HG02798 (cell line): ENCODE results near the gene SORL1-AS1.

Experiments used
- ATAC-seq: cut with Tn5 transposase; IDR thresholded peaks from one replicate; pipeline ENCODE4 v1.9.1; 2021; ENCODE audit warnings: mild to moderate bottlenecking; ENCODE audit not compliant: unreplicated experiment, poor library complexity

Gene SORL1-AS1

DNA sequence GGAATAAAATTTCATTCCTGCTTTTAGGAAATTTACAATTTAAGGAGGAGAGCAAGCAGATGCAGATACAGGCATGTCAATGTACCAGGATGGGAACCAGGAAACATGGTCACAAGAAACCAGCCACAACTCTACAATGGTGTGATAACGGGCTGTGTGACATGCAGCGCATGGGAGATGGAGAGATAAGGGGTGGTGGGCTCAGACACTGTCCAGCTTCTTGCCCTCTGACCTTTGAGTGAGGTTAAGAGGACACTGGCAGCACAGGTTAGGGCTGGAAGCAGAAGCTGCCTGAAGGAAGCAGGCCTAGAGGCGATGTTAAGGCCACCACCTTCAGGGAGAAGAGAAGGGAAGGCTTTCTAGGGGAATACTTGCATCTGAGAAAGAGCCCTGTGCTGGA, 2.3 kb upstream of the SORL1-AS1 start:
- no peak for ATAC-seq

DNA sequence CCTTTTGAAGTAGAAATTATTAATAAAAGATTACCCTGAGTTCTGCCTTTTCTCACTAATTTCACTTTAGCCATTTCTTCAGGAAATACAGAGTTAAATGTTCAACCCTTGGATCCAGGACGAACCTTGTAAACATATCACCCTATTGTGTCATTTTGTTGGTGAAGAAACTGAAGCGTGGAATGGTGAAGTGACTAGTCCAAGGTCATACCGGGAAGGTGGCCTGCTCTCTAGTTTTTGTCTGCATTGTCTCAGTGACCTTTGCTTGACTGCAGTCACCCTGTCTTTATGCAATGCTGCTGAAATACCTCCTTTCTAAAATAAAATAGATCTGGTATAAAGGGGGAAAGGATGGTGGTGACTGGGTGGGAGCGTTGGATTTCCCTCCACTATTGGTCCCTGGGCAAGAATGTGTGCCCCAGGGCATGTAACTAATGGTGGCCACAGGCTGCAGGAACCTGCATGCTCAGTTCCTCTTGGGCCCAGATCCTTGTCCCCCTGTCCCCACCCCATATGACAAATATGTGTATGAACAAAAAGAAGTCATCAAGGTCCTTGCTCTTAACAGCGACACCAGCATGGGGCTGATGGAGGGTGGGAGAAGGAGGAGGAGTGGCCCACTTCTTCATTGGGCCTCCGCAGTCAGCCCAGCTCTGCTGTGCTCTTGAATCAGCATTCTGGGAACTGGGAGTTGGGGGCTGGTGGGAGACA, 977 bp upstream of the SORL1-AS1 start:
- no peak for ATAC-seq

DNA sequence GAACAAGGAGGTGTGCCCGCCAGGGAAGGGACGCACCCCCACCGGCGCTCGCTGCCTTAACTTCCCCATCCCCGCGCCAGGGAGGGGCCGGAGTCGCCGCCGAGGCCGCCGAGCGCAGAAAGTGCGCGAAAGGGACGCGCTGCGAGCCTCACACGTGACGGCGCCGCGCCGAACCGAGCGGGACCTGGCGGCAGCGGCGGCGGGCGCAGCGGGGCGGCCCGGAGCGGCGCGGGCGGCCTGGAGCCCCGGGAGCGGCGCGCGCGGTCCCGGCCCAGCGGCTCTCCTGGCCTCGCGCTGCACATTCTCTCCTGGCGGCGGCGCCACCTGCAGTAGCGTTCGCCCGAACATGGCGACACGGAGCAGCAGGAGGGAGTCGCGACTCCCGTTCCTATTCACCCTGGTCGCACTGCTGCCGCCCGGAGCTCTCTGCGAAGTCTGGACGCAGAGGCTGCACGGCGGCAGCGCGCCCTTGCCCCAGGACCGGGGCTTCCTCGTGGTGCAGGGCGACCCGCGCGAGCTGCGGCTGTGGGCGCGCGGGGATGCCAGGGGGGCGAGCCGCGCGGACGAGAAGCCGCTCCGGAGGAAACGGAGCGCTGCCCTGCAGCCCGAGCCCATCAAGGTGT, 670 bp downstream of the SORL1-AS1 start, which contains the start of gene SORL1:
Gene SORL1 (plus strand): TSS at position 329 of the 623 bp plus-strand sequence. CDS start 18 bp downstream, at position 347.
- ATAC-seq, result peak; percentile 61

DNA sequence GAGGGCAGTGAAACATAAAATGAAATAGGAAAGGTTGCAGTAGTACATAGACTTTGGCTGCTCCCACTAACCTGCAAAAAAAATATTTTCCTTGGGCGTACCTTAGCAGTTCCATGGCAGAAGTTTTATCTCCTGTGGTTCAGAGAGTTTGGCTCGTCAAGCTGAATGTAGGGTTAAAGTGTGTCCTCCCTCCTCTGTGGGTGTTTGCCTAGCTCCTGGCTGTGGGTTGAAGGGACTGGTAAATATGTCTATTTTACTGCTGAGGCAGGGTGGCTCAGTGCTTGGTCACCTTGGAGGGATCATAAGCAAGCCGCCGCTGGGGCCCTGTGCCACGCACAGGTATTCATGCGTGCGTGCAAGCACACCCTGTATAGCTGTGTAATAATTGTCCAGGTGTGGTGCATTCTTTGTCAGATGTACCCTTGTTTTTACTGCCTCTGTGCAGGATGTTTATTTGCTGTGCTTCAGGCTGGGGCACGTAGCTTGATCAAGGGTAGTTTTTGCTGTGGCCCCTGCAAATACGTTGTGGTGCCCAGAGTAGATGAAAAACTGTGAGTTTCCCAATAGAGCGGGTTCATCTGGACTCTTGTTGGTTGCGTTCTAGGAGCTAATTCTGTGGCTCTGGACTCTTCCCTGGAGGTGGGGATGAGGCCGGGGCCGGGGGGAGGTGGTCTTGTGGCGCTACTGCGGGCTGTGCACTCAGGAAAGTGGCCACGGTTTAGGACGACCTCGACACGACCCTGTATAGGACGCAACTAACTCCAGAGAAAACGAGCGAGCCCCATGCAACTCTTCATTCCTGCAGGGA, 1.4 kb downstream of the SORL1-AS1 start:
- peak; percentile 0 for ATAC-seq

DNA sequence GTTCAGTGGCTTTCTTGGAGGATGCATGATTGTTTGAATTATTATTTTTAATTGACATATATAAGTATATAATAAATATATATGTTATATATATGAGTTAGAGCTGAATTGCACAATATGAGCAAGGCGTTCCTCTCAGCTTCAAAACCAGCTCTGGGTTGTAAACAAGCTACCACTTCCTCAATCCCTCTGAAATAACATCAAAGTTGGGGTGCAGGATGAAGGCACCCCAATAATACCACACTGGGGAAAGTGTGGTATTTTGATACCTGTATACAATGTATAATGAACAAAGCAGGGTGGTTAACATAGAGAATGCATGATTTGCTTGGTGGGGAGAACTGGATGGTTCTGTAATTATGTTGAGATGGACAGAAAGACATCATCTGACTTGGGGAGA, 2.4 kb downstream of the SORL1-AS1 start:
- ATAC-seq, result no peak

DNA sequence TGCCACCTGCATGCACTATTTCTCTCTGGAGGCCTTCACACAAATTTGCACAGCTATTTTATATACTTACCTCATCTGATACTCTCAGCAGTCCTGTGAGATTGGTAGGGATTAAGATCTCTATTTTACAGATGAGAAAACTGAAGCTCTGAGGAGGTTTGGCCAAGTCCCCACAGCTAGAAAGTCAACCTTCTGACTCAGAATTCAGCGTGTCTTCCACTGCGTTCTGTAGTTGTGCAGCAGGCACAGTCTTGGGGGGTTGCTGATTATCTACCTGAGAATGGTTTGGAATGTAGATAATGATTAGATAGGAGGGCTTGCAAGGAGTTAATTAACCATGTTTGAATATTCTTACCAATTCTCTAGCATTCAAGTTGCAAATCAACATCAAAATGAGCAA, 3.1 kb downstream of the SORL1-AS1 start:
- no peak for ATAC-seq

DNA sequence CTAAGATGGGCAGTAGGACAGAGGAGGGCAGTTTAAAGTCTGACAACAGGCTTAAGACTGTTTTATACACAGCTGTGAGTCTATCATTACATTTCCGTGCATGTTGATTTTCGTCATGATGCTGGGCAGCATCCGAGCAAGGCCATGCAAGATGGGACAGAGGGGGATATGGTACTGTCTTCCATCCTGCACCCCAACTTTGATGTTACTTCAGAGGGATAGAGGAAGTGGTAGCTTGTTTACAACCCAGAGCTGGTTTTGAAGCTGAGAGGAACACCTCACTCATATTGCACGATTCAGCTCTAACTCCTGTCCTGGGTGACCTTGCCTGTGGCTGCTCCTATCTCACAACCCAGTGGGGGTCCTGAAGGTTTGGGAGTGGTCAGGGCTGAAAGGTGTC, 3.6 kb downstream of the SORL1-AS1 start:
- ATAC-seq, result no peak

DNA sequence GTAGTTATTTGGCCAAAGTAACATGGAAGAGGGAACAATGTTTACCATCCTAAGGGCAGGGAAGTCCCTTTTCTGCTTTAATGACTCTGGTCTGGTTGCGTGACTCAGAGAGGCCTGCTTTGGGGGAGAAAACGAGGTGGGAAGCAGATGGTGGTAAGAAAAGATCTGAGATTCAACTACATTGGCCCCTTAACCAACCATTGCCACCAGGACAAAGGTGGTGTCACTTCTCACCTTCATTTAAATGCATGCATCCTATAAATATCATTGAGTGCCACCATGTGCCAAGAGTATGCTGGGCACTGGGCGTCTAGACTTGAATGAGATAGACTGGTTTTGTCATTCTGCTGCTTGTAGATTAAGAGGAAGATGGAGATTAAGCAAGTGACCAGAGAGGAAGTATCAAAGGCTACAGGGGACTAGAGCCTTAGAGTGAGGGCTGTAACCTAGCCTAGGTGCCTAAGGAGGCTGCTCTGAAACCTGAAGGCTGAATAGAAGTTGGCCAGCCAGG, 4.3 kb downstream of the SORL1-AS1 start:
- no peak for ATAC-seq

DNA sequence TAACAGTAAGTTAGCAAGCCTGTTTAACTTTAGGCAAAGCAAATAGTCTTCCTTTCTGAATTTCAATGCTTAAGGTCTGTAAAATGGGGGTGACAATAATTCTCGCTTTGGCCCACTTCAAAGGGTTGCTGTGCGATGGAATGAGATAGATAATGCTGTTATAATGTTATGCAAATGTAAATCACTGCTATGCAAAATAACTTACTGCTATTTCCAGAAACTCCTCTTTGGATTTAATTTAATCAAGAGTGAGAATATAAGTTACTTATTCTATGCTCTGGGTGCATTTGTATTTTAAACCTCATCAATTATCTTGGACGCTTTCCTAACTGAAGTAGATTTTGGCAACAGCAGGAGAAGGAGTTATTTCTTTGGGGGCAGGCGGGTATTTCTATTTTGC, 4.8 kb downstream of the SORL1-AS1 start:
- no peak for ATAC-seq

DNA sequence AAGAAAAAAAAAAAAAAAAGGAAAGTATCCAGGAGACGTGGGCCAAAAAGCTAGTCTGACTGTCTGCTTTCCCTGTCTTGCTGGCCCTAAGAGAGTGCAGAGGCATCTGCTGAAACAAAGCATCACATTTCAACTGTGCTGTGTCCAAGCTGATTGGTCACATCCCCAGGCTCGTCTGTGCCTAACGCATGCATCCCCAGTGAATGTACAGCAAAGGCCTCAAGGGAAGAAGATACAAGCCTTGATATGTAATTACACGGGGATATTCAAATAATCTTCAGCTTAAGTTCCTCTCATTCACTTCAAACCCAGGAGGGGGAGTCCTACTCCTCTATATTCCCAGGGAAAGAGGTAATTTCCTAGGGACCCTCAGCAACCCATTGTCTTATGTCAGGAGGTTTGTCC, 6.0 kb downstream of the SORL1-AS1 start:
- ATAC-seq, result no peak

DNA sequence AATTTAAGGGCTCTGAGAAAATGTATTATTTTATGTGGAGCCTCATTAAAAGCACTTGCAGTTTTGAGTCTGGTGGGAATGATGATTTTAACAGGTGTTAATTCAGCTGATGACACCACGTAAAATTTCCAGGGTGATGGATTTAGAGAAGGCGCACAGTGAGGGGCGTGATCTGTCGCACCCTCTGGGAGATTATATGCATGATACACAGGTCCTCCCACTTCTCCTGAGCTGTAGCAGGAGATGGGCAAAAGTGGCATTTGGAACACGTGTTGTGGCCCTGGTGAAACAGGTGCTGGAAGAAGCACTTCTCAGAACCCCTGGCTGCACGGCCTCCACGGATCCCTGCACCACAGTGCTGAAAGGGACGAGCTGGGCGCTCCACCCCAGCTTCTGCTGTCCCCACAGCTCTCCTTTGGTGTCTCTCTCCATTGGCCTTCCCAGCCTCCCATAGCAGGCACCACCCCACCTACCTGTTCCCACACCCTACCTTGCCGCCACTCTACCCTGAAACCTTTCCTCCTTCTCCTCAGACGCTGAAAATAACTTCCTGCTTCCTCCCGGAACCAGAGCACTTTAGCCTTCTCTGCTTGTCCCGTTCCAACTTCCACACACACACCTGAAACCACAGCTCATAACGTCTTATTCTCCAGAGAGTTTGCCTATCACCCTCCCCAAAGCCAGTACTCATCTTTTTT, 7.5 kb downstream of the SORL1-AS1 start:
- peak; percentile 16 for ATAC-seq

DNA sequence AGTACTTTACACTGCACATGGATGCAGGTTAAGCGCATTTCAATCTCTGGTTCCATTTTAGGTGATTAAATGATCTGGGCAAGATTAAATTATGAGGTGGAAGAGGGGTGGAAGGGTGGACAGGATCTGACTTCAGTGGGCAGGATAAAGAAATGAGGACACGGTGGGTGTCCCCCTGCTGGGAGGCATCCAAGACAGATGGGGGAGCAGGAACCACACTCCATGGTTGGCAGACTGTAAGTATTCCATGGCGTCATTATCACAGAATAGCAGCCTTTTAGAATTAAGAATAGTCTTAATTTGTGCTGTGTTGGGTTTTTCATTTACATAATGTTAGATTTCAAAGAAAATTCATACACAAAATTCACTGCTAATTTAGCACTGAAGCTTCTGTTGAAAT, 8.2 kb downstream of the SORL1-AS1 start:
- ATAC-seq, result no peak

DNA sequence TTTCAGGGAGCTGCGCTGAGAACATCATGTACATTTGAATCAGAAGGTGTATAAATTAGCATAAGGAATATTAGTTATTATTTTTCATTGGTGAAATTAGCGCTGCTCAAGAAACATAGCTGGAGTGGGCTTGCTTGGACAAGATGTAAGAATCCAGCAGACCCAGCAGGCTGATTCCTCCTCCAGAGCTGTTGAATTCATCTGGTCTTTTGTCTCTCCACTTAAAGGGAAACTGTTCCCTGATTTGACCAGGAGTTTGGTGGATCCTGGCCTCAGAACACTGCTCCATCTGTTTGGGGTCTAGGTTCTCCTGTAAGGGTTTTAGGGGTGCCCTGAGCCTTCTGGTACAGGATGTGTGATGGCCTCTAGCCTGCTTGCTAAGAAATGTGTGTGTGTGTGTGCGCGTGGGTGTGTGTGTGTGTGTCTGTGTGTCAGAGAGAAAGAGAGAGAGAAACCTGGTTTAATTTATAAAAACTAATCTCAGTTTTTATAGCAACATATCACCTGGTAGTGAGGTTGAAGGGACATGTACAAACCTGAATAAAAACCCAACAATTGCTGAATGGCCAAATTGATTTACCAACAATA, 9.0 kb downstream of the SORL1-AS1 start:
- ATAC-seq, result no peak

DNA sequence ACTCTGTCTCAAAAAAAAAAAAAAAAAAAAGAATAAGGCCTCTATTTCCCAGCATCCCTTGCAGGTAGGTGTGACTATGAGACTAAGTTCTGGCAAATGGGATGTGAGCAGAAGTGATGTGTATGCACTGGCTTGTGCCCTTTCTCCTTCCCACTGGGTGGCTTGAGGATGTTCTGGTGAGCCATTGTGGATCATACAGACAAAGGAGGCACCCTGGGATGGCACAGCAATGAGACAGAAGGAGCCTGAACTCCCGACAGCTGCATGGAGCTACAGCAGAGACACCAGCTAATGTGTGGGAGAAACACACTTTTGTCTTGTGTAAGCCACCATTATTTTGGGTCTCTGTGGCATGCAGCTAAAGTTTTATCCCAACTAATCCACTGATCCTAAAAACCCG, 11.2 kb downstream of the SORL1-AS1 start:
- ATAC-seq, result no peak

DNA sequence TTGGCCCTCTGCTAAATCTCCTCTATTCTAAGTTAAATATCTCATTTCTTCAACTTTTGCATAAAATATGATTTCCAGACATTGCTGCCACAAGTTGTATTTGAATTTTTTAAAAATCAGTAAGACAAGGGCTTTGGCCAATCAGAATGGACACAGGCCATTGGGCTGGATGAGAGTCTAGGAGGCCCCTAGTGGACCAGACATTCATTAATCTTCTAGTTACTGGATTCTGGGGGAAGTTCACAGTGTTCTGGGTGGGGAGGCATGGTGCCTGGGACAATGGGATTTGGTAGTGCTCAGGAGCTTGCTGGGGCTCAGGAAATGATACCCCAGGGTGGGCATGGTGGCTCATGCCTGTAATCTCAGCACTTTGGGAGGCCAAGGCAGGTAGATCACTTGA, 13.0 kb downstream of the SORL1-AS1 start:
- no peak for ATAC-seq

DNA sequence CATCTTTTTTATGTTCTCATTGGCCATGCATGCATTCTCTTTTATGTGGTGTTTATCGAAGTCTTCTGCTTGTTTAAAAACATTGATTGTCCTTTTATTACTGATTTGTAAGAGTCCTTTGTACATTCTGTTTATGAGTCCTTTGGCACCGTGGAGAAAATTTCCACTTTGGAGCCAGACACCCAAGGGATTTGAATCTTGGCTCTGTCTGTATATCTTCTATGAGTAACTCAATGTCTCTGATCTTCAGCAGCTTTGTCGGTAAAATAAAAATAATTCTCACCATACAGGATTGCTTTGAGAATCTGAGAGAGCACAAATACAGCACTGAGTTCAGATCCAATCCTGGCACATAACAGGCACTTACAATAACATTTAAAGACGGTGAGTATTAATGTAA, 13.4 kb downstream of the SORL1-AS1 start:
- ATAC-seq, result no peak

DNA sequence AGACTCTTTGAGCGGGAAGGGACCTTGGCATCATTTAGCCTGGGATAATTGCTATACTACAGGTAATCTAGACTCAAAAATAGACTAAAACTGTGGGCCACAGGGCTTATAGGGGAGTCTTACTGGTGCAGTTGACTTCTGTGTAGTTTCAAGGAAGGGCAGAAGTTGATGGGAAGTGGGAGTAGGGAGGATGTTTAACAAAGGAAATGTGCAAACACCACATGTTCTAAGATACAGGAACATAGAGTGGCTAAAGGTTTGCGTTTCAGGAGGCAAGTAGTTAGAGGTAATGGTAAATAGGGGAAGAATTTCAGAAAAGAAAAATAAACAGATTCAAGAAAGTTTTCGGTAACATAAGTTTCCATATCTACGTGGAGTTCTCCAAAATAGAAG, 15.1 kb downstream of the SORL1-AS1 start:
- ATAC-seq, result no peak

DNA sequence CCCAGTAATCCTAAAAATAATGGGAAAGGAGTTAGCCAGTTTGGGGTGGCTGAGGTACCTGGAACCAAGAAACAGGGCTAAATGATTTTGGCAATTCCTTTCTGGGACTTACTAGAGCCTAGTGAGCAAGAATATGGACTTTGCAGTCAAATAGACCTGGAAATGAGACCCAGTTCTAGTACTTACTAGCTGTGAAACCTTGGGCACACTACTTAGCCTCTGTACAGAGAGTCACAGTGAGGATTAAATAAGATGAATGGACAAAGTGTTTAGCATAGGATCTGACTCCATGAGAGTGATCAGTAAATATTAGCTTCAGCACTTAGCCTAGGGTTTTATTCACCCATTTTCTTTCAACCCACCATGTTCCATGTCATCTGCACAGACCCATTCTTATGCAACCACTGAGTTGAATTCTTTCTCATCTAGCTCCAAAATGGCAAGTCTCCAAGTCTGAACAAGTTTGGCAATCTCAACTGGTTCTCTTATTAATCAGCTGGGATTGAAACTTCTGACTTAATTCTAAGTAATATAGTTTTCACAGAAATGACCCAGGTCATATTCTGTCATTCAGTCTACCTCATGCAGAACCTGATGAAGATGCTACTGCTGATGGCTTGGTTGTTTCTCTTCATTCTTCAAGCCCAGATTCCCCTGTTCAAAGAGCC, 15.6 kb downstream of the SORL1-AS1 start:
- ATAC-seq, result no peak
